CD4-positive, alpha-beta T cell treated with Interleukin-4 for 1 hour (primary cell): ENCODE measurements around the gene FGF19.

Experiments
- DNase-seq, 2 donors: peaks; one replicate each; pipeline ENCODE4 v3.0.0-alpha.2; 2020 to 2022

FGF19 gene

DNA sequence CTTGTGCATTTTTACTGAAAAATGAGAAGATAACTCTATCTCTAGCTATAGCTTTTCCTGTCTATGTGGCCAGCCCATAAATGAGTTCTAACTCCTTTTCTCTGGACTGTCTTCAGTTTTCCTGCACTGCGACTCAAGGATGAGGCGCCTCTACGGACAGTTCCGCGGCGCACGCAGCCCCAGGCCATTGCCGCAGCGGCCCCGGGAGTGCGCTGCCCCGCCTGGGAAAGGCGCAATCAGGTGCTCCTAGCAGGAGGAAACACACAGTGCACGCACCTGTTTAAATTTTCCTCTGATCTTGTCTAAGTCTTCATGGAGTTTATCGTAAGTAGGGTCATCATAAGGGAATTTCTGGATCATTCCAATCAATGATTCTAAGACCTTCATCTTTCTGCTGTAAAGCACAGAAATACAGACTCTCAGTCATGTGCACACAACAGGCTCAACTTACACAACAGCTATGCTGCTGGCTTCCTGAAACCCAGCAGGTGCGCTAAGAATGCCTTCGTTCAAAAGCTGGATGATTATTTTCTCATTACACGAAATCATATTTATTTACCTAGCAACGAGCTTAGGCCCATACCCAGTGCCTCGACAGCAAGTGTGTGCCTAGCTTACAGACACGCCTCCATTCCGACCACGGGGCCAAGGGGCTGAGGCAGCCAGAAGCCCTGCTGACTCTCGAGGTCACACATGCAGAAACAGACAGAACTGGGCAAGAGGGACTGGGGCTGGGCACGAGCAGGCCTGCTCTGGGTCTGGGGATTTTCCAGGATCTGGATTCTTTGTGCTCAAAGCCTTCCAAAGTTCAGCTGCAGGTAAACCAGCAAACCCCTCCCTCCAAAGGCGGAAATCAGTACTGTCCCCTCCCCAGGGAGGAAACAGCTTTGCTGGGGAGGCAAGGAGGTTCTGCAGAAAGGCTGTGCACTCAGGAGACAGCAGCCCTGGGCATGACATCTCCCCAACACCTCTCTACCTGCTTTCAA is 35.9 kb downstream of the FGF19 start:
- DNase-seq = no peak

DNA sequence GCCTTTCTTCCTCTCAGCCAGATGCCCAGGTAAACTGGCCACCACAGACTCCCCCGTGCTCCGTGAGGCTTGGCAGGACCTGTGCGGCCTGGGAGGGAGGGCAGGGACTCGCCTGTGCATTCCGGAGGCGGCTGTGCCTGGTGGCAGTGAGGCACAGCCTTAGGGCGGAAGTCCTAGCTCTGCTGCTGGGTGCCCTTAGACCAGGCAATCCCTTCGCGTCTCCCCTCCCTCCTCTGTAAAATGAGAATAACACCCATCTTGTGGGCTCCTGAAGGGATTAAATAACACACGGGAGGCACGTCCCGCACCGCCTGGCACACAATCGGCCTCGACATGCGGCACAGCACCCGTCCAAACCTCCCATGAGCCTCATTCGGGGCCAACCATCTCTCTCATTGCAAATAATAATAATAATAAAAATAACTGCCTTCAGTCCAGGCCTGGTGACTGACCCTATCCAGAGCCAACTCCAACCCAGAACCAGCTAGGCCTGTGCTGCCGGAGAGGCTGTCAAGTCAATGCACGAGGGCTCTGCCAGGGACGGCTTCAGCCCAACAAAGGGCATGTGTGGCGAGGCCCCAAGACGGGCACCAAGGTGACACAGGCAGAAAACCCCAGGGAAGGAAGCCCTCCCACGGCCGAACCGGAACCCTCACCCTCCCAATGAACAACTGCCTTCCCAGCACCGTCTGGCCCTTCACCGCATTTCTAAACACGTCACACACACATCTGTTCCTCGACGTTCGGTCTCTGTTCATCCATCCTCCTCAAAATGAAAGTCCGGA is 36.9 kb downstream of the FGF19 start:
- no peak for DNase-seq

DNA sequence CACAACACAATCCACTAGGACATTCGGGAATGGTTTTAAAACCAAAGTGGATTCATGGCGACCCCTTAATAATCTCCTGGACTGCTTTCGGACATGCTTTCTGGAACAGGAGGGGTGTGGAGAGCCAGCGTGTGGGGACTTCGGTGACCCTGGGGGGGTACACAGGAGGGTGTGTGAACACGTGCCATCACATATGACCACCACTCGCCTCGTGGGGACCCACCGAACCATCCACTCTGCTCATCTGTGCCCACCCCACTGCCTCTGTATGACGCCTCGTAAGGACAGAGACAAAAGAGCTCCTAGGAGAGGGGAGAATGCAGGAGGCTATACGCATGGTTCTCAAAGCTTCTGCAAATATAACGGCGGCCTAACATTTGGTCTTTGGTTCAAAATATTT is 37.6 kb downstream of the FGF19 start:
- no peak for DNase-seq

DNA sequence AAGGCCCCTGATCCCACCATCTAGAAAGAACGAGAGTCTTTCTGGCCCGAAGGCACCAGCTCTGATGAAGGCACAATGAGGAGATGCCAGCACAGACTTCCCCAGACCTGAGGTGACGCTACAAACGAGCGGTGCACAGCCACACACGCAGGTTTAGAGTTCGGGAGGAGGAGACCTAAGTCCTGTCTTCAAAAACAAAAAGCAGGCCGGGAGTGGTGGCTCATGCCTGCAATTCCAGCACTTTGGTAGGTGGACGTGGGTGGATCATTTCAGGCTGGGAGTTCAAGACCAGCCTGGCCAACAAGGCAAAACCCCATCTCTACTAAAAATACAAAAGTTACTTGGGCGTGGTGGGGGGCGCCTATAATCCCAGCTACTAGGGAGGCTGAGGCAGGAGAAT is 38.2 kb downstream of the FGF19 start:
- DNase-seq = no peak

DNA sequence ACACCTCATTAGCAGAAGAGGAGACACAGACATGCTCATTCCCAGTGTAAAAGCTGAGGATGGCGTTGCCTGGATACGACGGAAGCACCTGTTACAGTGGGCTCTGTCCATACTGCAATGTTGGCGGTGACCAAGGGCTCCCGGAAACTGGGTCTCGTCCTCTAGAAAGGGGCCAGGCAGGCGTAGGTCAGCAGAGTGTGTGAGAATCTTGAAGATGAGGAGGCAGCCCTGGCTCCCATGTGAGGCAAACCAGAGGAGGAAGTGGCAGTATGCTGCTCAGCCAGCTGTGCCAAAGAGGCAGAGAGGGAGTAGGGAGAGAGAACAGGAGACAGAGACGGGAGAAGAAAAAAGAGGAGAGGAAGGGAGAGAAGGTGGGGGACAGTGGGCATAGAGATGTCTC is 38.9 kb downstream of the FGF19 start:
- DNase-seq = no peak

DNA sequence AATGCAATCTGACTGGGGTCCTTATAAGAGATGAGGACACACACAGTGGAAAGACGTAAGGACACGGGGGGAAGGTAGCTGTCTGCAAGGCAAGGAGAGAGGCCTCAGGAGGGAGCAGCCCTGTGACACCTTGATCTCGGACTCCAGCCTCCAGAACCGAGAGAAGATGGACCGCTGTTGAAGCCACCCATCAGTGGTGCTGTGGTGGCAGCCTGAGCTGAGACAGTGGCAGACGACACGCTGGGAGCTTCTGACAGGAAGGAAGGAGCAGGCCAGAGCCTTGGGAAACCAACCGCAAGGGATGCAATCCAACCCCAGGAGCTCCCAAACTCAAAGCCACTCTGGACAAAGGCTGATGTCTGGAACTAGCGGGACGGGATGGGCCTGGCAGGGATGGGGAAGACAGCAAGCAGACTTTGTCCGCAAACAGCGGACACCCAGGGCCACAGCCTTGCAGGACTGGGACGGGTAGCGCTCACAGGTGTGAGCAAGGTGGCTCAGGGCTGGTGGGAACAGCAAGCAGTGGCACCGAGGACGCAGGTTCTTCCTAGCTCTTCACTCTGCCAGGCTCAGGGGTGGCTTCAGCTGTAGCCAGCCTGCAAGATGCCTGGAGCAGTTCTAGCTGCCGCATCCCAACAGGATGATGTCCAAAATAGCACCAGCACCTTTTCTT is 39.6 kb downstream of the FGF19 start:
- no peak for DNase-seq

DNA sequence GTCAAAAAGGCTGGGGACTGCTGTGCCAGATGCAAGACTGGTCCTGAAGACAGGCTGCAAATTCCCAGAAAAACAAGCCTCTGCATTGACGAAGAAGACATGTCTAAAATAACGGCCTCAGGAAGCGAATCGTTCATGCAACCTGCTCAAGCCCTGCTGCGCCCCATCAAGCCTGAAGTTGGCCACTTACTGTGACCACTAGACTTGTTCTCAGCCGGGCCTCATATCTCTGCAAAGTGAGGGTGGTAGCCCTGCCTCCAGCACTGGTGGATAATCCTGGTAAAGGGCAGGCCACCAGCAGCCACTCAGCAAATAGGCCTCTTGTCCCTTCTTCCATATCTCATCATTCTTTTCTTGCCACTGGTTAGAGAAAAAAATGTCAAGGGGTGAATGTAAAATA is 40.5 kb downstream of the FGF19 start:
- DNase-seq = no peak

DNA sequence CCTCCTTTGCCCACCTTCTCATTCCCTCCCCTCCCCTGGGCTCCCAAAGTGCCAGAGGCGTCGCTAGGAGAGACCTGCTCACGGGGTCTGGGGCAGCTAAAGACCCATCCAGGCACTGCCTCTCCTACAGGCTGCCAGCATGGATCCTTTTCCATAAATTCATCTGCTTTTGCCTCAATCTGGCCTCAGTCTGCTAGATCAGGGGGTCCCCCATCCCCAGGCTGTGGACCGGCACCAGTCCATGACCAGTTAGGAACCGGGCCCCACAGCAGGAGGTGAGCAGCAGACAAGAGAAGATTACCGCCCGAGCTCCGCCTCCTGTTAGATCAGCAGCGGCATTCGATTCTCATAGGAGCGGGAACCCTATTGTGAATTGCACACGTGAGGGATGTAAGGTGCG is 41.0 kb downstream of the FGF19 start:
- no peak for DNase-seq

DNA sequence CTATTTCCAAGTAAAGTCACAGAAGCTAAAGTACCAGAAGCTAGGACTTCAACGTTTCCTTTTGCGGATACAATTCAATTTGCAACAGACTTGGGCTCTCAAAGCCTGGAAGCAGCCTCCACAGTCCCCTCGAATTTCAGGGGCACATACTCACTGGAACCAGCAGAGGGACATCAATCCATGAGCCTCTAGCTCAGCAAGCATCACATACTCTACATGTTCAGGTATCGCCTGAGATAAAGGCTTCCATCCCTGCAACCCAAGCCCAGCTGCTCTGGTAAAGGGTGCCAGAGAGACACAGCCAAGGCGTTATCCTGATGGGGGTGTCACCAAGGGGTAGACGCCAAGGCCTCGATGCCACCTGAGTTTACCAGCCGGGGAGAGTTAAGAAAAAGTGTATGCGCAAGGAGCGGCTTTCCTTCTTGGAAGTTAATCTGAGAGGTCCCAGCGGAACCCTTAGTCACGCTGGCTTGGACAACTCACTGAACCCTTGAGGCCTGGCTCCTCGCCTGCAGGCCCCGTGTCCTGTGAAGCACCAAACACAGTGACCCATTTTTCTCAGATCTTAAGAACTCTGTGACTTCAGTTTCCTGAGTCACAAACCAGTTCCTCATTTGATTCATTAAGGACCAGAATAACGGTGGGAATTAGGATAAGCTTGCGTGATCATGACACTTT is 41.7 kb downstream of the FGF19 start:
- no peak for DNase-seq

DNA sequence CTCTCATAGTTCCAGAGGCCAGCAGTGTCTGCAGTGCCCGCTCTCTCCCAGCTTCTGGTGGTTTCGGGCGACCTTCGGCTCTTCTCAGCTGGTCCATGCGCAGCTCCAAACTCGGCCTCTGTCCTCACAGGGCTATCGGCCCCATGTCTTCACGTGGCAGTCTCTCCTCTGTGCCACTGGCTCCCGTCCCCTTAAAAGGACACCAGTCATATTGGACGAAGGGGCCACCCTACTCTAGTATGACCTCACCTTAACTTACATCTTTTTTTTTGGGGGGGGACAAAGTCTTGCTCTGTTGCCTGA is 42.5 kb downstream of the FGF19 start:
- no peak for DNase-seq

DNA sequence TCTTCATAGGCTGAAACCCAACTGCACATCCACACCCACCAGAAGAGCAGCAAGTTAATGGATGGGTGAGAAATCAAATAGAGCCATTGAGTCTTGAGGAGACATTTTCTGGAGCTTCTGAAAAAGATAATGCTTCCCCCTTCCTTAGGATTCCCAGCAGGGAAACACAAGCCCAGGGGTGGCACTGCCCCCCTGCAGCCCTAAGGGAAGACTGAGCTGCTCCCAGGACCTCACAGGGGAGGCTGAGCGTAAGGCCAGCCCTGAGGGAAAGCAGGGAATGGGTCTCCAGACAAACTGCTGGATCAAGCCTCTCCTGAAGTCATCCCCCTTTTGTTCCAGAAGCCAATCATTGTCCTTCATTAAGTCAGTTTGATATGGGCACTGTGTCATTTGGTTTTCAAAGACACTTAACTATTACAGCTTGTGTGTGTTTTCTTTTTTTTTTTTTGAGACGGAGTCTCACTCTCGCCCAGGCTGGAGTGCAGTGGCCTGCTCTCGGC is 43.8 kb downstream of the FGF19 start:
- DNase-seq = no peak

DNA sequence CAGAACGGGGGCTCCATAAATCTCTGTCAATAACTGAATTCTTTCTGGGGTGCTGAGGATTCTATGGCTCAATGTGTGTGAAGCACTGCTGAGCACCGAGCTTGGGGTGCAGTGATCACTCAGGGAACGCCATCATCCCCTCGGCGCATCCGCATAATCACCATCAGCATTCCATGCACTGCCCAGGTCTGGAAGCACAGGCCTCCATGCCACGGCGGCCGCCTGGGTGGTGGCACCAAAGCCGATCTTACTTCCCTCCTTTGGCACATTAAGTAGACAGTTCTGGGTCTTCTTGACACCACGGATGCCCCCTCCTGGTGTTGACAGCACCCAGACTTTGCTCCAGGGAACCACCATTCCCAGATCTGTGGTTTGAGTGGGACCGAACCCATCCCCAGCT is 44.2 kb downstream of the FGF19 start:
- no peak for DNase-seq

DNA sequence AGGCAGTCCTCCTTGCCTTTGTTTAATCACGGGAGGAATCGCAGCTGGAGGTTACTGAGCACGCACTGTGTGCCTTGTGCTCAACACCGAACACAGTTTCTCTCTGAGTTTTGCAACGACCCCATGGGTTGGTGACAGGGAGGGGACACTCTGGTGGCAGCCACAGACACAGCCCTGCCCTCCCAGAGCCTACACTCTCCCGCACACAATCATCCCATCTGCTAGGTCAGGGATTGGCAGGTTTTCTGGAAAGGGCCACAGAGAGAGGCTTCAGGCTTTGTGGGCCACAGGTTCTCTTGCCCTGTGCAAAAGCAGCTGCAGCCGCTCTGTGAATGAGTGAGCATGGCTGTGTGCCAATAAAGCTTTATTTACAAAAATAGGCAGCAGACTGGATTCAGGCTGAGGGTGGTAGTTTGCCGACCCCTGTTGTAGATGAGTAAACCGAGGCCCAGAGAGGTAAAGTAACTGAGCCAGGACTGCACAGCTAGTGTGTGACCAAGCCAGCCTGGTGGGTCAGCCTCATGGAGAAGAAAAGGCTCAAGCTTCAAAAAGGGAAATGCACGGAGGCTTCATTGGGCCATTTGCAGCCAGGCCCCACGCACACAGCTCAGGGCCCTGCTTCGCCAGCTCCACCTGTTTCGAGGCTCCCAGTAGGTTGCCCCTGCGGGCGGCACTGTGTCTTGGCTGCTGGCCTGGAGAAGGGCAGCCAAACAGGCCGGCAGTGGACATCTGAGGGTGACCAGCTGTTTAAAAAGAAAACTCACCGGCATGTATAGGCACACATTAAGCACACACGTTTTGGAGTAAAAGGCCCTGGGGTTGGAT is 45.0 kb downstream of the FGF19 start:
- no peak for DNase-seq

DNA sequence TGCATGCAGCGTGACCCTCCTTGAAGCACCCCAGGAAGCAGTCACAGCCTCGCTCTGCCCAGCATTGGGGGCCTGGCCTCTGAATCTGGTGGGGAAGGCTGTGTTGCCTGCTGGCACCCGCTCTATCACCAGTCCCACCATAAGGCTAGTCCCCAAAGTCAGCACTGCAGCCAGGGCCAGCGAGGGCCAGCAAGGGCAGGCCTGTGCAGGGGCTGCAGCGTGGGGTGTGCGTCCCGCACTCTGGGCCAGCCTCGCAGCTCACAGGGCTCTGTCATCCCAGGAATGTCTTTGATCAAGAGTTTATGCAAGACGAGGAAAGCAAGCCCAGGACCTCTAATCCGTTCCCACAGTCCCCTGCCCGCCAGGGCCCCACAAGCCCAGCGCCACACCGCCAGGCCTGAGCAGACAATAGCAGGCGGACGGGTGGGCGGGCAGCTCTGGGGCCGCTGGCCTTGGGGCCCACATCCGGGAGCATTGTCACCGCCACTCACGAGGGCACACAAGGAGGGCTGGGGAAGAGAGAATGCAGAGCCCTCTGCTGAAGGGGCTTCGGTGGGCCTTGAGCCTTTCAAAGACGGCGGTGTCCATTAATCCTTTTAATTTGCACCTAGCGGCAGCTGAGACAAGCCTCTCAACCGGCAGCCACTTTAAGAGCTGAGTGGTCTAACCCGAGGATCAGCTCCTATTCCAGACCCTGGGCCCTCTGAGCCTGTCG is 45.8 kb downstream of the FGF19 start:
- no peak for DNase-seq

DNA sequence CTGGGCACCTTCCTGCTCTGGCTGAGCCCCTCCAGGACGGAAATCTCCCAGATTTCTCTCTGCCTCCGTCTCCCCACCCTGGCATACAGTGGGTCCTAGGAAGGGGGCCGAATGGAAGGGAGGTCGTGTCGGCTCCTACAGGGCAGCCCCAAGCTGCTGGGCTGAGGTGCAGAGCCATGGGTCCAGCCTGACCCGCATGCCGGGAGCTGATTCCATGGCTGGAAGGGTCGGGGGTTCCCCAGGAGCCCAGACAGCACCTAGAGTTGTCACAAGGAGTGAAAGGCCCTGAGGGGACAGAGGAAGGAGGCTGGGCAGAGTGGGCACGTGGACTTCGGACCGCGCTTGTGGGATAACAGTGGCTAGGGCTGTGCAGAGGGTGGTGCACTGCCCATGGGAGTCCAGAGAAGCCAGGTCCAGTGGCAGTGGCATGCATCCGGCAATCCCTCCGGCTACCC is 46.3 kb downstream of the FGF19 start:
- DNase-seq = no peak

DNA sequence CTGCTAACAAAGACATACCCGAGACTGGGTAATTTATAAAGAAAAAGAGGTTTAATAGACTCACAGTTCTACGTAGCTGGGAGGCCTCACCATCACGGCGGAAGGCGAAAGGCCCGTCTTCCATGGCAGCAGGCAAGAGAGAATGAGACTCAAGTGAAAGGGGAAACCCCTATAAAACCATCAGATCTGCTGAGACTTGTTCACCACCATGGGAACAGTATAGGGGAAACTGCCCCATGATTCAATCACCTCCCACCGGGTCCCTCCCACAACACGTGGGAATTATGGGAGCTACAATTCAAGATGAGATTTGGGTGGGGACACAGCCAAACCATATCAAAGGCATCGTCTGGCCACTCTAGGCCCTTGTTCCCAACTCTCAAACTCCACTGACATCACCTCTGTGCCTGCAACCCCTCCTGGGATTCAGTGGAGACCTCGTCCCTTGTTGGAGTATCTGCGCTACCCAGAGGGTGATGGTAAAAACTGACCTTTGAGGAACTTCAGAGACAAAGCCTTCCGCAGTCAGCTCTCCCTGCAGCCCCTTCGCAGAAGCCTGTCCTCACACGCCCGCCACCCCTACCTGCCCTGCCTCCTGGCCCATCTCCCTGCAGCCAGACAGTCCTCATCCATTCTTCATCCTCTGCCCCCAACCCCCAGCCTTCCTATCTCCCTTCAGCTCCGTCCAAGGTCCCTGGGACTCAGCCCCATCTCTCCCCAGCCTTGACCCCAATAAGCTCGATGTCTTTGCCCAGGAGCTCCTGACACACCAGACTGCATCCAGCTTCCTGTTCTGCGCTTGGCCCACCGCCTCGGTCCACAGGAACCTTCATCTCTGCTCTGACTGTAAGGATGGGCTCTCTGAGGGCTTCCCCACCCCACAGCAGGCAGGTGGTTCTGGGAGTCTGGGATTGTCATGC is 47.0 kb downstream of the FGF19 start:
- no peak for DNase-seq

DNA sequence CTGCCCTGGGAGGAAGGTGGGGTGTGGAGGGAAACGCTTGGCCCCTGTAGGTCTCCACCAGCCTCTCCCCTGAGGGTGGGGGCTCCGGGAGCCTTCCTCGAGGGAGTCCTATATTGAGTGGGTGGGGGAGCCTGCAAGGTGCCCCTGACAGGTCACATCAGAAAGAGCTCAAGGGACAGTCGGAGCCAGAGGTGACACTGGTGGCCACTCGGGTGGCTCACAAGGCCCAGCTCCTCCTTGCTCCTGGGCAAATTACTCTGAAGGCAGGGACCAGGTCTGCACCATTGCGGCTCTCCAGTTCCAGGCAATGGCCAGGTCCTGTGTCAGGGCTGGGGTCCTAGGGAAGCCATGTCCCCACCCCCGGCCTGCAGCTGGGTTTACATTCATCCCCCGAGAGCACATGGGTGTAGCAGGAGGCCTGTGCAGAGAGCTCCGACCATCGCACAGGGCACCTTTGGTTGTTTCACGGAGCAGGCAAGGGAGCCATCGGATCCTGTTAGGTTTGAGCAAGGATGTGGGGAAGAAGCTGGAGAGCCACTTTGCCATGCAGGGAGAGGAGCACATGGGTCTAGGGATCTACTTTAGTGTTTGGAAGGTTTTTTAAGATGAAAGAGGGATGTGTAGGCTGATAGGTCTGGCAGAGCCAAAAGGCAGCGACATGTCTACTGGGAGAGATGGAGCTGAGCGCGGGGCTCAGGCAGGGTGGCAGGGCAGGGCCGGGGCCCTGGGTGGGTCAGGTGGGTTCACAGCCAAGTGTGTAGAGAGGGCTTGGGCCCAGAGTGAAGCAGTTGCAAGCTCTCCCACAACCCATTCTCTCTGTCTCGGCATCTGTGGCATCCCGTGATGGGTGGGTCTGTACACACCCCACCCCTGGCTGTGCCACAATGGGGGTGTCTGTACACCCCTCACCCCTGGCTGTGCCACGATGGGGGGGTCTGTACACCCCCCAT is 48.1 kb downstream of the FGF19 start:
- DNase-seq = no peak

DNA sequence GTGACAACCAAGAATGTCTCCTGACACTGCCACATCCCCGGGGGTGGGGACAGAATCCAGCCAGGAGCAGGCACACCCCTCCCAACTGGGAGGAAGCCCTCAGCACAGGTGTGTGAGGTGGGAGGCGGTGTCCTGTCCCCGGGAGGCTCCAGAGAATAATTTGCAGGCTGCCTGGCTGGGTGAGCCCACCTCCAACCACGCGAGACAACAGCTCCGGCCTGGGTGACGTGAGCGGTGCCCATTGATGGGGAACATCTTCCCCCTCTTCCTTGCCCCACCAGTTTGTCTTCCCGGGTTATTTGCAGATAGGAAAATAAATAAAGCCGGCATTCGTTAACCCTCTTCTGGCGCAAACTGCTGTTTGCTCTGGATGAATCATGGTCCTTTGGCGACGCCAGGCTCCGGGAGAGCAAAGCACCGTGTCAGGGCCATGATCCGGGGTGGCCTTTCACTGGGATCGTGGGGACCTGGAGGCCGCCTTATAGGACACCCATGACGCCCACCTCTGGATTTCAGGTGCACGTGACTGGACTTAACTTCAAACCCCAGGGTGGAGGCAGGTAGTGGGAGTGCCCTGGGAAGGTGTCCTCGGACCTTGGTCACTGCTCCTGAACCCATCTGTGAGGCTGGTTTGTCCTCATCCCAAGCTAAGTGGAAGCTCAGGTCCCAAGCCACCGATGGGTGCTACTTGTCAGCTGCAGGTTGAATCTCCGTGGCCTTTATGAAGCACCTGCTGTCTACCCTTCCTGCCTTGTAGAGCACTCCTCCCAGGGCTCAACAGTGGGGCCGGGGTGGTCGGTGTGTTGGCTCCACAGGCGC is 49.0 kb downstream of the FGF19 start:
- no peak for DNase-seq
